Measurements from ENCODE around the gene ELMO1.
A peak's percentile ranks its signal among the peaks of the same experiment; 100 is the strongest.

ELMO1 gene

GRCh38 chr7:36852017-36852416 lies 596.6 kb downstream of the ELMO1 start:
- peak; percentile 19 for DNase-seq

GRCh38 chr7:36851382-36851781 lies 597.3 kb downstream of the ELMO1 start:
- peak; percentile 16 for DNase-seq

- DNase-seq = no peak
Observed at GRCh38 chr7:36847946-36848345, 600.7 kb downstream of the ELMO1 start.

GRCh38 chr7:36844374-36844773 lies 604.3 kb downstream of the ELMO1 start:
- DNase-seq = no peak

GRCh38 chr7:36840904-36841303 lies 607.8 kb downstream of the ELMO1 start:
- no peak for DNase-seq

- no peak for DNase-seq
Observed at GRCh38 chr7:36838616-36839225, 609.9 kb downstream of the ELMO1 start.

- no peak for DNase-seq
Observed at GRCh38 chr7:36831049-36831448, 617.6 kb downstream of the ELMO1 start.

- peak; percentile 80 for DNase-seq
Observed at GRCh38 chr7:36827726-36828703, 620.6 kb downstream of the ELMO1 start.

GRCh38 chr7:36825501-36825900 lies 623.2 kb downstream of the ELMO1 start:
- DNase-seq = peak; percentile 30

GRCh38 chr7:36823353-36823752 lies 625.3 kb downstream of the ELMO1 start:
- no peak for DNase-seq

- DNase-seq = no peak
Observed at GRCh38 chr7:36821617-36822016, 627.0 kb downstream of the ELMO1 start.

GRCh38 chr7:36820527-36821170 lies 628.0 kb downstream of the ELMO1 start:
- DNase-seq = no peak

GRCh38 chr7:36819639-36820038 lies 629.0 kb downstream of the ELMO1 start:
- DNase-seq = no peak

- DNase-seq = no peak
Observed at GRCh38 chr7:36814311-36814710, 634.4 kb downstream of the ELMO1 start.

GRCh38 chr7:36811807-36812206 lies 636.9 kb downstream of the ELMO1 start:
- DNase-seq = no peak

- DNase-seq = no peak
Observed at GRCh38 chr7:36810489-36810888, 638.2 kb downstream of the ELMO1 start.

- DNase-seq = no peak
Observed at GRCh38 chr7:36810032-36810431, 638.6 kb downstream of the ELMO1 start.

GRCh38 chr7:36809510-36809909 lies 639.2 kb downstream of the ELMO1 start:
- DNase-seq = no peak

- no peak for DNase-seq
Observed at GRCh38 chr7:36809086-36809485, 639.6 kb downstream of the ELMO1 start.

GRCh38 chr7:36806891-36807290 lies 641.8 kb downstream of the ELMO1 start:
- DNase-seq = no peak

All from suppressor macrophage treated with lipopolysaccharide for 4 hours (primary cell).